PC-3 (cell line): ENCODE data around the gene MAP1LC3B2. TPM values are rescaled to one million over a fixed set of nuclear protein-coding genes. Genes with fewer than 3 reads are reported as not detected.

Experiments used
- ATAC-seq: fragments of 200-7000 bp; cut with Tn5 transposase; 2 replicates; pipeline ENCODE4 v1.9.1; 2020; ENCODE audit warnings: mild to moderate bottlenecking, moderate library complexity
- BruUV-seq: library from RNA; stranded (reverse); fragments of 400-500 nt; replicated peaks from 2 replicates; lab custom pipeline; 2021; lab: Mats Ljungman, UMichigan
- CTCF ChIA-PET: fragments of 300-600 bp; sonication (Branson Sonifier 250); formaldehyde crosslinking; loops from one replicate; lab custom pipeline; 2022; ENCODE audit warnings: antibody characterized with exemption; lab: Charles Lee
- POLR2A ChIA-PET: fragments of 300-600 bp; sonication (Branson Sonifier 250); formaldehyde crosslinking; loops from one replicate; lab custom pipeline; 2022; ENCODE audit warnings: antibody characterized with exemption; ENCODE audit not compliant: unreplicated experiment; lab: Charles Lee
- DNase-seq: peaks from one replicate; pipeline ENCODE4 v3.0.0-alpha.2; 2015
- H2AFZ ChIP-seq: fragments of 300-600 bp; sonication (generic); 2 replicates; pipeline ENCODE4 v1.6.0; 2016; ENCODE audit warnings: antibody characterized with exemption, low read length
- H3F3A ChIP-seq: fragments of 300-600 bp; sonication (generic); one replicate; pipeline ENCODE4 v1.6.0; 2017; ENCODE audit warnings: antibody characterized with exemption, low read length, control low read depth, mild to moderate bottlenecking; ENCODE audit not compliant: unreplicated experiment
- H3K27ac ChIP-seq: fragments of 300-600 bp; sonication (generic); 2 replicates; pipeline ENCODE4 v1.5.1; 2016; ENCODE audit warnings: mild to moderate bottlenecking, low read length
- H3K27me3 ChIP-seq: fragments of 300-600 bp; sonication (generic); 2 replicates; pipeline ENCODE4 v1.6.1; 2016; ENCODE audit warnings: low read length, mixed read lengths
- H3K36me3 ChIP-seq: fragments of 300-600 bp; sonication (generic); 2 replicates; pipeline ENCODE4 v1.6.1; 2016; ENCODE audit warnings: low read depth, mixed run types, low read length, mixed read lengths
- H3K4me1 ChIP-seq: fragments of 300-600 bp; sonication (generic); 2 replicates; pipeline ENCODE4 v1.5.1; 2016; ENCODE audit warnings: low read length; ENCODE audit not compliant: insufficient read depth
- H3K4me2 ChIP-seq: fragments of 300-600 bp; sonication (generic); 2 replicates; pipeline ENCODE4 v1.6.0; 2016; ENCODE audit warnings: low read length
- H3K4me3 ChIP-seq: fragments of 300-600 bp; sonication (generic); 2 replicates; pipeline ENCODE4 v1.5.1; 2016; ENCODE audit warnings: mild to moderate bottlenecking, low read length, mixed read lengths
- H3K79me2 ChIP-seq: fragments of 300-600 bp; sonication (generic); 2 replicates; pipeline ENCODE4 v1.6.1; 2017; ENCODE audit warnings: low read length, mixed read lengths
- H3K9ac ChIP-seq: fragments of 300-600 bp; sonication (generic); 2 replicates; pipeline ENCODE4 v1.6.0; 2016; ENCODE audit warnings: mild to moderate bottlenecking, low read length
- H3K9me2 ChIP-seq: fragments of 300-600 bp; sonication (generic); replicated peaks from 2 replicates; pipeline ENCODE4 v1.6.1; 2016; ENCODE audit warnings: mixed run types, low read length, mixed read lengths
- H3K9me3 ChIP-seq: fragments of 300-600 bp; sonication (generic); 2 replicates; pipeline ENCODE4 v1.6.1; 2016; ENCODE audit warnings: low read length, mixed read lengths
- H4K20me1 ChIP-seq: fragments of 300-600 bp; sonication (generic); 2 replicates; pipeline ENCODE4 v1.6.1; 2016; ENCODE audit warnings: low read length, mixed read lengths
- EZH2phosphoT487 ChIP-seq: fragments of 300-600 bp; sonication (generic); IDR thresholded peaks from 2 replicates; pipeline ENCODE4 v1.6.1; 2018; ENCODE audit warnings: mild to moderate bottlenecking, antibody characterized with exemption, low read length, borderline replicate concordance
- intact Hi-C: fragments of 100-400 bp; cut with micrococcal nuclease; formaldehyde crosslinking; loops from 2 replicates; pipeline ENCODE4 v1.9.0; 2023
- total RNA-seq: library from RNA; depleted of rRNA; stranded (reverse); fragments of >200 nt; gene quantifications from 2 replicates; pipeline ENCODE4 v1.2.3, GENCODE V29; 2014; rRNA removed

The MAP1LC3B2 gene
- total RNA-seq, 1 experiment from 2014 or later, result not detected

- no peak overlapping the region for H3K4me3 ChIP-seq
- no peak overlapping the region for H3K27ac ChIP-seq
- TF ChIP-seq EZH2phosphoT487, result no peak
- ATAC-seq (no peak), DNase-seq (no peak)
- no TSS peak for BruUV-seq
- intact Hi-C loops, result no loop called here
- ChIA-PET POLR2A (no interaction called here), CTCF (no interaction called here)
- H3K36me3 ChIP-seq, result no peaks in the 10 kb centered on the region
- no peaks in the 10 kb centered on the region for H3K79me2 ChIP-seq
- no peaks in the 10 kb centered on the region for H3K9me2 ChIP-seq
- H3K9me3 ChIP-seq, result no peaks in the 10 kb centered on the region
- no peak overlapping the region for H3K9ac ChIP-seq
- H4K20me1 ChIP-seq, result no peaks in the 10 kb centered on the region
- H3K27me3 ChIP-seq, result no peaks in the 10 kb centered on the region
- H3K4me2 ChIP-seq, result no peak overlapping the region
- H3K4me1 ChIP-seq, result no peaks in the 10 kb centered on the region
- no peak overlapping the region for H2AFZ ChIP-seq
- H3F3A ChIP-seq, result no peaks in the 10 kb centered on the region
Measured at GRCh38 chr12:116626153-116626552, 67.0 kb downstream of the MAP1LC3B2 start.

Other genes with a start within 250 kb of the MAP1LC3B2 start
- 33.4 and 45.2 TPM in 2 replicates for gene SPRING1, start 178.7 kb downstream of the MAP1LC3B2 start, total RNA-seq
- gene RNFT2, start 178.9 kb downstream of the MAP1LC3B2 start, total RNA-seq, result 12.6 and 15.8 TPM in 2 replicates